Activated CD8-positive, alpha-beta T cell treated with anti-CD3 and anti-CD28 coated beads, Interleukin-2, amount 10 ng/mL, durations not matched to agents 7 days and 5 days (primary cell): Measurements from ENCODE around the gene NUDT11. TPM values are rescaled to one million over a fixed set of nuclear protein-coding genes. Genes with fewer than 3 reads are reported as not detected.
A peak's percentile ranks its signal among the peaks of the same experiment; 100 is the strongest.
"Not testable (repeated sequence)": the region's sequence is repeated elsewhere in the genome, so short reads cannot be mapped to it uniquely, and the experiment has no call there.

Experiments used
- ATAC-seq: fragments of 150-1000 bp; cut with Tn5 transposase; one replicate; pipeline ENCODE4 v1.10.0; 2021; ENCODE audit warnings: moderate library complexity
- CTCF ChIA-PET: fragments of 350-600 bp; sonication (Branson Sonifier 250); formaldehyde crosslinking; loops from one replicate; lab custom pipeline; 2021; ENCODE audit warnings: antibody characterized with exemption; lab: Charles Lee
- POLR2A ChIA-PET: fragments of 350-600 bp; sonication (Branson Sonifier 250); formaldehyde crosslinking; loops from one replicate; lab custom pipeline; 2021; ENCODE audit warnings: antibody characterized with exemption; lab: Charles Lee
- DNase-seq: peaks from one replicate; pipeline ENCODE4 v3.0.0-alpha.2; 2020
- H3K27ac Mint-ChIP-seq: one replicate; pipeline ENCODE4 v1.8.0; 2021; ENCODE audit warnings: mild to moderate bottlenecking, mixed read lengths
- H3K27me3 Mint-ChIP-seq: one replicate; pipeline ENCODE4 v1.8.0; 2021; ENCODE audit warnings: low read depth, mixed read lengths
- H3K36me3 Mint-ChIP-seq: one replicate; pipeline ENCODE4 v1.8.0; 2021; ENCODE audit warnings: low read depth, mixed read lengths
- H3K4me1 Mint-ChIP-seq: one replicate; pipeline ENCODE4 v1.8.0; 2021; ENCODE audit warnings: low read depth, mixed read lengths
- H3K4me3 Mint-ChIP-seq: one replicate; pipeline ENCODE4 v1.8.0; 2021; ENCODE audit warnings: mild to moderate bottlenecking, mixed read lengths
- H3K9me3 Mint-ChIP-seq: one replicate; pipeline ENCODE4 v1.8.0; 2022; ENCODE audit warnings: mixed read lengths; ENCODE audit not compliant: insufficient read depth
- total RNA-seq, 2 experiments: library from RNA; stranded (reverse); gene quantifications; one replicate each; pipeline ENCODE4 v1.2.3, GENCODE V29; 2021

NUDT11 gene
- under 1 TPM; 0.29 to 0.47 TPM for total RNA-seq

DNA sequence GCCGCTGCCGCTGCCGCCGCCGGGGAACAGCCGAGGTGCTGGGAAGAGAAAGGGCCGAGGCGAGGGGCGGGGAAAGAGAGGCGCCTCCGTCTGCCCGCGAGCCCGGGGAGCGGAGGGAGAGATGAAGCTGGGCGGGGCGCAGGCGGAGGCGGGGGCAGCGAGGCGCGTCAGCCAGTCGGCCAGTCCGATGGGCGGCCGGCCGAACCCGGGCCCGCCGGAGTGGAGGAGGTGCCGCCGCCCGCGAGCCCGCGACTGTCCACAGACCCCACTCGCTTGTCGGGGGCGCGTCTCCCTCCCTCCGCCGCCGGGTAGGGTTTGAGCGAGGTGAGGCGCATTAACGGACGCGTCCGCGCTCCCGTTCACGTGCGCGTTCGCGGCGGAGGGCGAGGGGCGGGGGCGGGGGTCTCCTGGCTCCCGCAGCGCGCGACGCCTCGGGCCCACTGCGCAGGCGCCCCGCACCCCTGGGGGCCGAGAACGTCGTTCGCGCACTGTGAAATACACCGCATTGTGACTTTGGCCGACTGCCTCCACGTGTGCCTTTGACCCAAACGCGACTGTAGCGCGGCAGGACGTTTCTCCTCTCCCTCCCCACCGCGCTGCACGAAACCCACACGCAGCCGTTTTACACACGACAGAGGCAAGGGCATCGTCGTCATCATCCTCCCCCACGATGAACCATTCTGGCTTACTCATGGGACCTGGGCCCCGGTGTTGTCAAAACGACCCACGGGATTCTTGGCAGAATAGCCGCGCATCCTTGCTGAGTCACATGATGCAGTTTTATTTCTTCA lies at the start of gene NUDT11:
Gene NUDT11 (minus strand): TSS at position 92 of the 791 bp plus-strand sequence. CDS start 148 bp downstream, outside the sequence.
- no peaks in the 10 kb centered on the region for H3K36me3 Mint-ChIP-seq
- peaks cover 11% of the 10 kb centered on the region for H3K4me1 Mint-ChIP-seq
- ATAC-seq (peak; percentile 94), DNase-seq (peak; percentile 53)
- H3K27ac Mint-ChIP-seq: no peak within 1 kb of the TSS
- peak within 1 kb of the TSS; percentile 79 for H3K4me3 Mint-ChIP-seq
- ChIA-PET CTCF (no interaction called here), POLR2A (no interaction called here)
- peaks cover 15% of the 10 kb centered on the region for H3K27me3 Mint-ChIP-seq
- no peaks in the 10 kb centered on the region for H3K9me3 Mint-ChIP-seq

DNA sequence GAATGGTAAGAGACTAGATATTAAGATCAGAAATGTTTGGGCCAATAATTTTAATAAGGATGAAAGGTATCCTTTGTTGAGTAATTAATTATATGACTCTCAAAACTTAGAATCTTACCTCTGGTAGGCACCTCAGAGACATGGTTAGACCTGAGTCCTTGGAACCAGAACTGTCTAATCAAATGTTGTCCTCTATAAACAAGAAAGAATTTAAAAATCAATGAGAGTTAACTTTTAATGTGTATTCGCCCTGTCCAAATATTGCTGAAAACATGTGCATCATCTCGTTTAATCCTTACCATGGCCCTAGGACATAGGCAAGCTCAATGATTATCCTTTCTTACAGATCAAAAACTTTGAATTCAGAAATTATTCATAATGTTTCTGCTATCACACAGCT lies 24.0 kb upstream of the NUDT11 start:
- no peak overlapping the region for H3K27ac Mint-ChIP-seq
- H3K4me3 Mint-ChIP-seq: no peak overlapping the region
- H3K27me3 Mint-ChIP-seq: no peaks in the 10 kb centered on the region
- DNase-seq (no peak), ATAC-seq (no peak)
- no peaks in the 10 kb centered on the region for H3K4me1 Mint-ChIP-seq
- ChIA-PET CTCF (no interaction called here), POLR2A (no interaction called here)
- H3K36me3 Mint-ChIP-seq: no peaks in the 10 kb centered on the region
- H3K9me3 Mint-ChIP-seq: no peaks in the 10 kb centered on the region

DNA sequence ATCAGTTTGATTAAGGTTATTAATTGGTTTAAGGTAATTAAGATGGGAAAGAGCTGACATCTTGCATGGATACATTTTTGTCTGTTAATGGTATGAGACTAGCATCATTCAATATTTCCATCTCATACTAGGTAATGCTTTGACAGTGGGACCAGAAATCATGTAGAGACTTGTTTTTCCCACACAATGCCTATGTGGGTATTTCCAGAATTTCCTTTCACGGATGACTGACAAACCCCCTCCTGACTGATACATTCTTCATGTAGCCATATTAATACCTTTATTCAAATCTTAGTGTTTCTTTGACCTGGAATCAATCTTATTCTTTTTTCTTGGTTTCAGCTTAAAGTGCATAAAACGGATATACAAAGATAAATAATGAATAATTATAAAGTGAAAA lies 22.7 kb upstream of the NUDT11 start:
- DNase-seq, H3K4me1 Mint-ChIP-seq, POLR2A ChIA-PET, H3K9me3 Mint-ChIP-seq, H3K36me3 Mint-ChIP-seq, H3K27ac Mint-ChIP-seq, ATAC-seq, H3K4me3 Mint-ChIP-seq, H3K27me3 Mint-ChIP-seq: not testable (repeated sequence)
- CTCF ChIA-PET: interaction anchor here (0.6 kb wide), 1 partner anchor 232 kb away, joined by 3 read pairs; no protein-coding TSS in a partner anchor

DNA sequence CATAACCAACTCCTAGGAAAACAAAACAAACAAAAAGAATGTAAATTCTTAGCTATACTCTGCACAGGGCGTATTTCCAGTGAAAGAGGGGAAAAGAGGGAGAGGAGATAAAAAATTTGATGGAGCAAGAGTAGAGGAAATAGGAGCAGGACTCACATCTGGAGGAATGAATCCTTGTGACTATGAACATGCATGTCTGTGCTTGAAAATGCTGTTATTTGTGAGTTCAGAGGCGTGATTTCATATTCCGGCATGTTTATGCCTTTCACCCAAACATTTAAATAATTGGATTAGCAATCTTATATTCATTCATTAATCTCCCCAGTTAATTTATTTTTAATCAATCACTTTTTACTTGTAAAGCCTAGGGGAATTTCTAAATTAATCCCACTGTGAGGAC lies 11.2 kb upstream of the NUDT11 start:
- Mint-ChIP-seq H3K36me3 (no peaks in the 10 kb centered on the region), H3K9me3 (no peaks in the 10 kb centered on the region), H3K4me1 (no peaks in the 10 kb centered on the region), H3K27me3 (no peaks in the 10 kb centered on the region), H3K27ac (no peak overlapping the region), H3K4me3 (no peak overlapping the region)
- ATAC-seq: no peak
- DNase-seq: no peak
- ChIA-PET CTCF (no interaction called here), POLR2A (no interaction called here)

DNA sequence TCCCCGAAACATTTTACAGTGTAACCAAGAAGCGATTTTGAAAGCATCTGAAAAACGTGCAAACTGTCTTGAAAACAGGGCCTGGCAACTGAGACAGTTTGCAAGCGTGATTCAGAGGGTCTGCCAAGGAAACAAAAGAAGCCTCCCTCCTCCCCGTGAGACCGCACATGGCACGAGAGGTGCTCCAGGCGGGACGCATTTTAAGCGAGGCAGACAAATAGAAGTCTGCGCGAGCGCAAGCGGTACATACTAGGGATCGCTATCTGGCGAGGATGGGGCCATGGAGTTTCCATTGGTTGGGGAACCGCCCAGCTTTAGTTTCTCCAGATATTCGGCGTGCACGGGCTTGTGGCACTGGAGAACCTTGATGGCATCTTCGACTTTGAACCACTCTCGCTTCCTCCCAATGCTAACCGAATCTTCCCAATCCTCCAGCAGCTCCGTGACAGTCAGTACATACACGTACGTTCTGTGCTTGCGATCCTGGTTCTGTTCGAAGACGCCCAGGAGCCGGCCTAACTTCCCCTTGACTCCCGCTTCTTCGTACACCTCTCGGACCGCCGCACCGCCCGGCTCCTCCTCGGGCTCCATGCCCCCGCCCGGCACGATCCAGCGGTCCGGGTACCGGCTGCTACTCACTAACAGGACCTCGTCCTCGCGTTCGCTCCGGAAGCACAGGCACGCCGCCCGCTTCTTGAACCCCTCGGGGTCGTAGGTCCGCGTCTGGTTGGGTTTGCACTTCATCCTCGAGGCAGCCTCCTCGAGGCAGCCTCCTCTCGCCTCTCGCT lies 497 bp downstream of the NUDT11 start:
- CTCF ChIA-PET, H3K27ac Mint-ChIP-seq, H3K36me3 Mint-ChIP-seq, POLR2A ChIA-PET, H3K9me3 Mint-ChIP-seq: not testable (repeated sequence)
- Mint-ChIP-seq H3K27me3 (peaks cover 15% of the 10 kb centered on the region), H3K4me3 (peak overlapping the region; percentile 79), H3K4me1 (peaks cover 11% of the 10 kb centered on the region)
- DNase-seq (peak; percentile 22), ATAC-seq (peak; percentile 58)

DNA sequence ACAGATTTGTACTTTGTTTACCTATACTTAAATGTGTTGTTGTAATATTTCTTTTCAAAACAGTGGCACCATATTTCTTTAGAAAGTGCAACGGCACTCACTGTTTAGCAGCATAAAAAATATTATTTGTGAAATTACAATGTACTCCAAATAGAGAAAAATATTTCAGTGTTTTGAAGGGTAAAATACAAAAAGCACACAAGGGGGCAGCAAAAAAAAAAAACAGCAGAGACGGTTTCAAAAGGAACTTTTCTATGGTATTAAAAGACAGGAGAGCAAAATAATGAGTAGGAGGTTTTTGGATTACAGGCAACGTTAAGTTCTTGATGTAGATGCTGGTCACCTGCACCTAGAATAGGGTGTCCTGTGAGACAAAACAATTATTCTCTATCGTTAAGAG lies 2.0 kb downstream of the NUDT11 start:
- Mint-ChIP-seq H3K27ac (no peak overlapping the region), H3K4me3 (no peak overlapping the region), H3K27me3 (peaks cover 12% of the 10 kb centered on the region), H3K9me3 (no peaks in the 10 kb centered on the region), H3K4me1 (peaks cover 11% of the 10 kb centered on the region), H3K36me3 (no peaks in the 10 kb centered on the region)
- ChIA-PET CTCF (no interaction called here), POLR2A (no interaction called here)
- no peak for ATAC-seq
- no peak for DNase-seq

DNA sequence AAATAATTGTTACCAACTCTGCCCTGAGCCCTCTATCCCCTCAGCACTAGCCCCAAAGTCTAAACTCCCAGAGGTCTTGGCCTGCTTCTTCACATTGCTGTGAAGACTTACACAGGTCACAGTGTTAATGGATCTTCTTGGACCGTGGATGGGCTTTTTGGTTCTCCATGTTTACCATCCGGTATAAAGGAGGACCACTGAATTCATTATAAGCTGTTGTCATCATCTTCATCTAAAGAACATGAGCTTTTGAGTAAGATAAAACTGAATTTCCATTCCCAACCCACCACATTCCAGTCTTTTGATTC lies 8.5 kb downstream of the NUDT11 start:
- H3K27me3 Mint-ChIP-seq: no peaks in the 10 kb centered on the region
- H3K36me3 Mint-ChIP-seq: no peaks in the 10 kb centered on the region
- no peak overlapping the region for H3K27ac Mint-ChIP-seq
- no peak for DNase-seq
- no peak overlapping the region for H3K4me3 Mint-ChIP-seq
- H3K4me1 Mint-ChIP-seq: no peaks in the 10 kb centered on the region
- no peak for ATAC-seq
- ChIA-PET POLR2A (interaction anchor here (0.6 to 0.9 kb wide), 2 partner anchors 10 to 405 kb away, joined by 3 to 4 read pairs; no protein-coding TSS in a partner anchor), CTCF (interaction anchor here (0.6 to 1.4 kb wide), 3 partner anchors 9 to 676 kb away, joined by 3 to 5 read pairs (median 3); no protein-coding TSS in a partner anchor)
- no peaks in the 10 kb centered on the region for H3K9me3 Mint-ChIP-seq

DNA sequence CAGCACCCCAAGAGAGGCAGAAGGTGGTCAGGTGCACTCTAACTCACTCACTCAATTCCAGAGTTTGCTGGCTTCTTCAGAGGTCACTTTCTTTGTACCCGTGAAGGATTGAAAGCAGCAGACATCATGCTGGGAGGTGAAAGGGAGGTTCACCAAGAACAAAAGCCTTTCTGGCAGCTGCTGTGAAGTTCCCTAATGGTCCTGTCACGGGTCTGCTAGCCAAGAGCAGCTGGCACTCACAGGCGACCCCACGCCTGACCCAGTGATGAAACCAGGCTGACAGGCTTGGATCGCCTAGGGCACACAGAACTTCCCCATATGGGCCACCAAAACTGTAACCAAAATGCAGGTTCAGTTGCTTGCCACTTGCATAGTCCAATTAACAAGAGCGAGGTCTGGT lies 11.8 kb downstream of the NUDT11 start:
- H3K36me3 Mint-ChIP-seq: no peaks in the 10 kb centered on the region
- H3K4me3 Mint-ChIP-seq: no peak overlapping the region
- DNase-seq (no peak), ATAC-seq (no peak)
- no peaks in the 10 kb centered on the region for H3K27me3 Mint-ChIP-seq
- no peaks in the 10 kb centered on the region for H3K9me3 Mint-ChIP-seq
- ChIA-PET POLR2A (no interaction called here), CTCF (no interaction called here)
- H3K27ac Mint-ChIP-seq: no peak overlapping the region
- no peaks in the 10 kb centered on the region for H3K4me1 Mint-ChIP-seq

DNA sequence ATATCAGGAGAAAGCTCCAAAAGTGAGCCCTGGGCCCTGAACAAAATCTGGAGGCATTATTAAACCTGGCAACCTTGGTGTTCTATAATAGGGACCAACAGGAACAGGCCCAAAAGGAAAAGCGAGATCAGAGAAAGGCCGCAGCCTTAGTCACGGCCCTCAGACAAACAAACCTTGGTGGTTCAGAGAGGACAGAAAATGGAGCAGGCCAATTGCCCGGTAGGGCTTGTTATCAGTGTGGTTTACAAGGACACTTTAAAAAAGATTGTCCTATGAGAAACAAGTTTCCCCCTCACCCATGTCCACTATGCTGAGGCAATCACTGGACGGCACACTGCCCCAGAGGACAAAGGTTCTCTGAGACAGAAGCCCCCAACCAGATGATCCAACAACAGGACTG lies 14.0 kb downstream of the NUDT11 start:
- DNase-seq, H3K36me3 Mint-ChIP-seq, H3K4me3 Mint-ChIP-seq, H3K4me1 Mint-ChIP-seq, H3K27me3 Mint-ChIP-seq, H3K9me3 Mint-ChIP-seq, CTCF ChIA-PET, POLR2A ChIA-PET, H3K27ac Mint-ChIP-seq, ATAC-seq: not testable (repeated sequence)

DNA sequence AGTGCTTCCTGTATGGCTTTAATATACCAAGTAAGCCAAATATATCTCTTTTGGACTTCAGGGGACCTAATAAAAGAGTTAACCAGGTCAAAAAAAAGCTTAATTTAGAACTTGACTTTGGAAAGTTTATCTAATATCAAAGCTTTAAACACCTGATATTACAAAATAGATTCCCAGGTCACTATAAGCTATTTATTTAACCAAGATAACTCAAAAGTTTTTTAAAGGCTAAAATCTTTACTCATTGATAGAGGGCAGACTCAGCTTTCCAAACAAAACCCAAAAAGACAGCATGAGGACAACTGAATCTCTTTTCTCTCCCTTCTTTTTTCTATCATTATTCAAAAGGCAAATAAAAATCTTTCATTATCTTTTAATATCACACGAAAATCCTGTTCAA lies 19.5 kb downstream of the NUDT11 start:
- Mint-ChIP-seq H3K27me3 (no peaks in the 10 kb centered on the region), H3K36me3 (no peaks in the 10 kb centered on the region), H3K4me3 (no peak overlapping the region), H3K9me3 (no peaks in the 10 kb centered on the region), H3K27ac (no peak overlapping the region), H3K4me1 (no peaks in the 10 kb centered on the region)
- ChIA-PET POLR2A (no interaction called here), CTCF (interaction anchor here (1.3 kb wide), 1 partner anchor 18 kb away, joined by 3 read pairs; no protein-coding TSS in a partner anchor)
- DNase-seq (no peak), ATAC-seq (no peak)

DNA sequence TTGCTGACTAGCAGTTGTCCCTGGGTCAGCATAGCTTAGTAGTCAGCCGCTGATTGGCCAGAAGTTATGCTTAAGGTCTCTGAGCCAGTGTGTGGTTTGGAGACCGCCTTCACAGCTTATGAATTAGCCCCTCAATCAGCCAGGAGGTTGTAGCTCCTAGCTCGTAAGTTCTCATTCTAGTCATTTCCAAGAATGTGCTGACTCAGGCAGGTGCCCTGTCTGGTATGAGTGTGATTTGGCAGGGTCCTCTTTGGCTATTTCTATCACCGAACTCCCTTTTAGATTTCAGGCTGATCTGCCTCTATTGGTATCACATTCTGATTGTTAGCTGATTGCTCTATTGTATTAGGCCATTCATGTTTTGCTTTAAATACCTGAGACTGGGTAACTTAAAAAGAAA lies 33.1 kb downstream of the NUDT11 start:
- no peak overlapping the region for H3K4me3 Mint-ChIP-seq
- no peak overlapping the region for H3K27ac Mint-ChIP-seq
- H3K4me1 Mint-ChIP-seq: no peaks in the 10 kb centered on the region
- no peak for ATAC-seq
- DNase-seq: no peak
- no peaks in the 10 kb centered on the region for H3K27me3 Mint-ChIP-seq
- POLR2A ChIA-PET: no interaction called here
- no peaks in the 10 kb centered on the region for H3K36me3 Mint-ChIP-seq
- H3K9me3 Mint-ChIP-seq: no peaks in the 10 kb centered on the region
- CTCF ChIA-PET: no interaction called here
